K562 (cell line): ENCODE measurements around the gene ZNF541. TPM values are rescaled to one million over a fixed set of nuclear protein-coding genes. Genes with fewer than 3 reads are reported as not detected.
A peak's percentile ranks its signal among the peaks of the same experiment; 100 is the strongest.
"Not testable (repeated sequence)": the region's sequence is repeated elsewhere in the genome, so short reads cannot be mapped to it uniquely, and the experiment has no call there.

Experiments
- ATAC-seq: fragments of 200-7000 bp; cut with Tn5 transposase; 3 replicates; pipeline ENCODE4 v1.9.1; 2020; ENCODE audit warnings: moderate library complexity
- BruUV-seq: library from RNA; stranded (reverse); fragments of 400-500 nt; replicated peaks from 2 replicates; lab custom pipeline; 2021; lab: Mats Ljungman, UMichigan
- CTCF ChIA-PET: fragments of 300-600 bp; formaldehyde crosslinking; extraction: SDS; loops from one replicate; lab custom pipeline; 2021; ENCODE audit warnings: low intra/inter-chr PET ratio; lab: Yijun Ruan, JAX
- POLR2A ChIA-PET: fragments of 300-600, 350-650 bp; sonication (Branson Sonifier 250); formaldehyde crosslinking; extraction: SDS; loops from one replicate; lab custom pipeline; 2021; ENCODE audit warnings: antibody characterized with exemption, inconsistent platforms; lab: Yijun Ruan, JAX
- DNase-seq, 4 experiments: peaks; one replicate each; pipeline versions ENCODE4 v3.0.0 to v3.0.0-alpha.2; 2011 to 2018; ENCODE audit warnings: low spot score in 3 of 4, mixed read lengths in 3 of 4; ENCODE audit errors: extremely low read depth in 1 of 4
- FAIRE-seq: peaks from 2 replicates; lab custom pipeline; 2011; peaks lifted over from hg19 to GRCh38; lab: Jason Lieb, UNC
- H2AFZ ChIP-seq: 2 replicates; pipeline ENCODE4 v1.6.0; 2011; ENCODE audit warnings: low read depth, low read length, control low read depth, inconsistent platforms
- H3K27ac ChIP-seq: fragments of 200-600 bp; 3 replicates; pipeline ENCODE4 v1.8.0; 2011; ENCODE audit warnings: low read depth, mild to moderate bottlenecking, control low read depth, inconsistent platforms, low read length, moderate library complexity, mixed read lengths; ENCODE audit errors: extremely low read depth
- H3K27me3 ChIP-seq, 2 experiments: fragments of 300-600 bp in 1 of 2; 2 replicates in 1 of 2; 3 replicates in 1 of 2; pipeline versions ENCODE4 v1.6.0 to v1.8.0; 2011; ENCODE audit warnings: inconsistent platforms in 2 of 2, low read length in 2 of 2, mild to moderate bottlenecking in 1 of 2, mixed read lengths in 1 of 2, moderate library complexity in 1 of 2; ENCODE audit not compliant: control insufficient read depth in 2 of 2, insufficient read depth in 2 of 2
- H3K36me3 ChIP-seq: fragments of 300-600 bp; 3 replicates; pipeline ENCODE4 v1.8.0; 2011; ENCODE audit warnings: mild to moderate bottlenecking, low read length, inconsistent platforms; ENCODE audit not compliant: control insufficient read depth, insufficient read depth
- H3K4me1 ChIP-seq, 2 experiments: fragments of 200-600 bp in 1 of 2; replicated peaks in 1 of 2; 2 replicates in 1 of 2; 3 replicates in 1 of 2; pipeline versions ENCODE4 v1.5.1 to v1.8.0; 2011; ENCODE audit warnings: inconsistent platforms in 2 of 2, low read length in 2 of 2, mild to moderate bottlenecking in 1 of 2, mixed read lengths in 1 of 2, moderate library complexity in 1 of 2; ENCODE audit not compliant: control insufficient read depth in 2 of 2, insufficient read depth in 2 of 2
- H3K4me2 ChIP-seq: 2 replicates; pipeline ENCODE4 v1.6.1; 2011; ENCODE audit warnings: low read length, control low read depth, inconsistent platforms, mixed read lengths; ENCODE audit not compliant: insufficient read depth
- H3K4me3 ChIP-seq: fragments of 200-600 bp; sonication (generic), shearing (Covaris generic); 2 replicates; pipeline ENCODE4 v1.5.1; 2016; ENCODE audit warnings: control low read depth, inconsistent platforms
- H3K79me2 ChIP-seq: fragments of 200-600 bp; 3 replicates; pipeline ENCODE4 v1.8.0; 2011; ENCODE audit warnings: low read length, inconsistent platforms; ENCODE audit not compliant: control insufficient read depth, insufficient read depth
- H3K9ac ChIP-seq, 2 experiments: 2 replicates each; pipeline versions ENCODE4 v1.6.0 to v1.6.1; 2011; ENCODE audit warnings: low read depth in 2 of 2, low read length in 2 of 2, control low read depth in 1 of 2, inconsistent platforms in 1 of 2, mild to moderate bottlenecking in 1 of 2, mixed read lengths in 1 of 2; ENCODE audit not compliant: insufficient read depth in 1 of 2
- H3K9me1 ChIP-seq: one replicate; pipeline ENCODE4 v1.6.0; 2011; ENCODE audit warnings: inconsistent platforms, mild to moderate bottlenecking, low read length, moderate library complexity; ENCODE audit not compliant: control insufficient read depth, insufficient read depth
- H3K9me3 ChIP-seq: replicated peaks from 2 replicates; pipeline ENCODE4 v1.5.1; 2011; ENCODE audit warnings: low read depth, low read length, inconsistent platforms; ENCODE audit not compliant: control insufficient read depth, insufficient read depth
- H4K20me1 ChIP-seq: replicated peaks from 2 replicates; pipeline ENCODE4 v1.6.1; 2011; ENCODE audit warnings: low read length, inconsistent platforms, mixed read lengths; ENCODE audit not compliant: control insufficient read depth, insufficient read depth
- ATF1 ChIP-seq, 2 experiments: fragments of 450-650 bp in 1 of 2; IDR thresholded peaks; 2 replicates each; pipeline ENCODE4 v1.6.1; 2016; ENCODE audit warnings: missing compliant biosample characterization in 1 of 2, missing genetic modification characterization in 1 of 2
- BCOR ChIP-seq: fragments of 450-650 bp; IDR thresholded peaks from 2 replicates; pipeline ENCODE4 v1.6.1; 2016
- DMBX1 ChIP-seq: fragments of 250-450 bp; sonication (Bioruptor Pico); IDR thresholded peaks from 2 replicates; pipeline ENCODE4 v1.8.0; 2022; ENCODE audit warnings: inconsistent platforms, mild to moderate bottlenecking, moderate library complexity, borderline replicate concordance
- GATA2 ChIP-seq: sonication (generic); formaldehyde crosslinking; IDR thresholded peaks from 2 replicates; pipeline ENCODE4 v1.4.0; 2020; ENCODE audit warnings: mild to moderate bottlenecking, missing genetic modification reagents
- MTA1 ChIP-seq: fragments of 450-650 bp; IDR thresholded peaks from 2 replicates; pipeline ENCODE4 v1.6.1; 2017; ENCODE audit warnings: borderline replicate concordance
- NBN ChIP-seq: fragments of 450-650 bp; IDR thresholded peaks from 2 replicates; pipeline ENCODE4 v1.6.1; 2016; ENCODE audit warnings: low read depth, mild to moderate bottlenecking
- NFYB ChIP-seq: IDR thresholded peaks from 2 replicates; pipeline ENCODE4 v1.6.1; 2011; ENCODE audit warnings: mild to moderate bottlenecking, moderate library complexity; ENCODE audit not compliant: insufficient read length; ENCODE audit errors: extremely low read depth
- SMARCE1 ChIP-seq: fragments of 450-650 bp; IDR thresholded peaks from 2 replicates; pipeline ENCODE4 v1.7.1; 2016; ENCODE audit warnings: mild to moderate bottlenecking
- ZNF512 ChIP-seq: IDR thresholded peaks from 2 replicates; pipeline ENCODE4 v1.6.1; 2016; ENCODE audit warnings: missing genetic modification characterization, missing compliant biosample characterization
- ZNF75A ChIP-seq: fragments of 450-650 bp; formaldehyde crosslinking; IDR thresholded peaks from 2 replicates; pipeline ENCODE4 v1.4.0; 2020; ENCODE audit warnings: mild to moderate bottlenecking
- WGBS: fragments of 100-300 bp; shearing (Covaris generic); methylation state at CpG from one replicate; pipeline ENCODE4 v1.1.6; 2016; ENCODE audit warnings: low coverage, mixed read lengths; ENCODE audit not compliant: insufficient coverage; ENCODE audit errors: missing lambda C conversion rate; 5-methylcytosine and 5-hydroxymethylcytosine counted together
- in situ Hi-C: fragments of 300-500 bp; cut with MboI; formaldehyde crosslinking; loops from 4 replicates; pipeline ENCODE4 v1.15.0; 2018; ENCODE audit warnings: inconsistent platforms, mixed read lengths
- intact Hi-C: fragments of 100-400 bp; cut with micrococcal nuclease; formaldehyde crosslinking; loops from 2 replicates; pipeline ENCODE4 v1.14.2; 2022
- polyA plus RNA-seq, 8 experiments: library from polyadenylated mRNA; depleted of rRNA in 4 of 8; stranded (reverse) in 5 of 8; unstranded in 3 of 8; fragments of >200 nt; fragmentation: Nextera tagmentation in 2 of 8; fragmentation: Illumina TruSeq in 1 of 8; extraction: Ambion mirVana in 2 of 8; extraction: Trizol in 1 of 8; gene quantifications; 2 replicates each; pipeline versions ENCODE4 v1.2.1 to v1.2.3, GENCODE V29; 2011 to 2014; ENCODE audit warnings: inconsistent platforms in 1 of 8, missing spikeins in 1 of 8
- total RNA-seq, 7 experiments: library from RNA; depleted of rRNA in 6 of 7; stranded (reverse); fragments of >200 nt in 6 of 7; fragmentation: Illumina TruSeq in 2 of 7; extraction: Trizol in 2 of 7; gene quantifications; 2 replicates each; pipeline versions ENCODE4 v1.2.1 to v1.2.3, GENCODE V29; 2011 to 2021; ENCODE audit warnings: low replicate concordance in 1 of 7
- TF ChIP-seq, protein P1 (sequence below), 2 experiments: fragments of 250-450 bp in 1 of 2; fragments of 450-650 bp in 1 of 2; sonication (Bioruptor Pico) in 1 of 2; IDR thresholded peaks; 2 replicates each; pipeline versions ENCODE4 v1.6.1 to v1.8.0; 2016 to 2021; ENCODE audit warnings: mild to moderate bottlenecking in 2 of 2, moderate library complexity in 2 of 2, missing compliant biosample characterization in 1 of 2, missing genetic modification characterization in 1 of 2
- TF ChIP-seq, protein P2 (sequence below): fragments of 450-650 bp; IDR thresholded peaks from 2 replicates; pipeline ENCODE4 v1.7.0; 2016; ENCODE audit warnings: borderline replicate concordance

ZNF541 gene
- total and polyA plus RNA-seq, 9 of the 15 experiments (the other 6 are each of a cell fraction or from before 2014, with no cell fraction given), result 0.04 to 0.11 (median 0.05) TPM; not detected in 1

DNA sequence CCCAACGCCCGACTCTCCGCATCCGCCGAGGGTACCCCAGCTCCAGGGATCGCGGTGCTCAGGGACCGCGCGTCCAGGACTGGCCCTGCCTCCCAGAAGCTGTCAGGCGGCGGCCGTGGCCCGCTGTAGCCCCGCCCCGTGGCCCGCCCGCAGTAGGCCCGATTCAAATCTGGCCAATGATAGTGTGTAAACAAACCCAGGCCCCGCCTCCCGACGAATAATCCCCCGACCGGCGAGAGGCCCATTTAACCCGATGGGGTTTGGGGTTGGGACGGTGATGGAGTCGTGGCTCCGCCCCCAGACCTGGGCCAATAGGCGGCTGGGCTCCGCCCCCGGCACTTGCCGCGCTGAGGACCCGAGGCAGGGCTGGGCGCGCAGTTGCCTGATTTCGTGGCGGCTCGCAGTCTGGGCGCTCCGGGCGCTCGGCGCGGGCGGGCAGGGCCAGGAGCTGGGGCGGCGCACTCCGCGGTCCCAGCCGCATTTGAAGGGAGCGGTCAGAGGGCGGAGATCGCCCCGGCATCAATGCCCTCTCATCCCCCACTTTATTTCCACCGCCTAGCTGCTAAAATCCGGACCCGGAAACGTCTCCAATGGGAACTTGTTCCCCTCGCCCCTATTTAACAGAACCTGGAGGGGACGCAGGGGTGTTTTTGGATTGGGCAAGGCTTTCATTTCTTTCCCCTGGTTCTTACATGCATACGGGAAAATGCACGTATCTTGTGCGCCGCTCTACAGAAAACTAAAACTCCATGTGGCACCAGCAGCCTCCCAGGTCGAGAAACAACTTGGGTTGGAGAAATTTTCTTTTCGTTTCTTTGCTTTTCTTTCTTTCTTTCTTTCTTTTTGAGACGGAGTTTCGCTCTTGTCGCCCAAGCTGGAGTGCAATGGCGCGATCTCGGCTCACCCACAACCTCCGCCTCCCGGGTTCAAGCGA, 27.6 kb upstream of the ZNF541 start (continued):
- TF ChIP-seq, protein P1, sequence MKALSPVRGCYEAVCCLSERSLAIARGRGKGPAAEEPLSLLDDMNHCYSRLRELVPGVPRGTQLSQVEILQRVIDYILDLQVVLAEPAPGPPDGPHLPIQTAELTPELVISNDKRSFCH (CRISPR knock-in tag; IDR thresholded peaks at IDR 0.05), result no peak
- TF ChIP-seq, protein P1 (tag; IDR thresholded peaks at IDR 0.05), result 0 out of 2 replicates have a peak, but pooled peaks have one; percentile 21
- TF ChIP-seq ATF1 (CRISPR knock-in tag; IDR thresholded peaks at IDR 0.05) (no peak), ATF1 (tag; IDR thresholded peaks at IDR 0.05) (peak; percentile 81), NFYB (peak; percentile 39), ZNF75A (CRISPR knock-in tag) (no peak)

DNA sequence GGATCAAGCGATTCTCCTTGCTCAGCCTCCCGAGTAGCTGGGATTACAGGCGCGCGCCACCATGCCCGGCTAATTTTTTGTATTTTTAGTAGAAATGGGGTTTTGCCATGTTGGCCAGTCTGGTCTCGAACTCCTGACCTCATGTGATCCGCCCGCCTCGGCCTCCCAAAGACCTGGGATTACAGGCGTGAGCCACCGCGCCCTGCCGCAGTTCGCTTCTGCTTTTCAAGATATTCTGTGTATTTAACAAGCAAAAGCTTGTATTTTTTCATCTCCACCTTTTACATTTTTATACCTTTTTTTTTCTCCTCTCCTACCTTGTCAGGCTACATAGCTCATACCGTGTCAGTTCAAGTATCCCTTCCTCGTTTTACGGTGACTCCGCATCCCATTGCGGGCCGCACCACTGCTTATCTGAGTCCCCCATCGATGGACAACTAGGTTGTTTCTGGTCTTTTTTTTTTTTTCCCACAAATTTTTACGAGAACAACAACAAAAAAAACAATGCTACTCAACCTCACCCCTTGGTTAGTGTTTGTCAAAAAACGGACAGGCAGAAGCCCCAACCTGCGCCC, 26.8 kb upstream of the ZNF541 start:
- Histone ChIP-seq H3K4me1 (peaks cover 7 to 14% of the 10 kb centered on the region in 2 experiments; a peak in 4 of 5 replicates), H3K9ac (peak overlapping the region; percentile 41 to 89; a peak in 3 of 4 replicates), H2AFZ (peak overlapping the region; percentile 86), H3K27ac (peak overlapping the region; percentile 41; the same call in 1 of the 3 replicates), H3K4me3 (peak overlapping the region; percentile 36), H3K4me2 (peak overlapping the region; percentile 64)
- peak in 2 of 4 experiments; percentile 34 to 38 for DNase-seq
- H4K20me1 ChIP-seq, H3K9me3 ChIP-seq, H3K27me3 ChIP-seq, H3K36me3 ChIP-seq, H3K9me1 ChIP-seq, FAIRE-seq, ATAC-seq, CTCF ChIA-PET, H3K79me2 ChIP-seq, in situ Hi-C loops: not testable (repeated sequence)
- BruUV-seq, result TSS peak; percentile 34
- 45% methylated on average over 24 of the region's 25 CpGs for WGBS
- intact Hi-C loops, result loop anchor here (5.0 to 10.0 kb wide), 3 partner anchors 82 to 155 kb away; partner anchors contain the start of gene NAPA
- POLR2A ChIA-PET, result interaction anchor here (0.6 to 1.7 kb wide), 5 partner anchors 11 to 91 kb away, joined by 3 to 5 read pairs (median 4); no protein-coding TSS in a partner anchor
- TF ChIP-seq ZNF512 (0 out of 2 replicates have a peak, but pooled peaks have one; percentile 64), BCOR (peak; percentile 57; the same call in 1 of the 2 replicates), SMARCE1 (0 out of 2 replicates have a peak, but pooled peaks have one; percentile 36), DMBX1 (0 out of 2 replicates have a peak, but pooled peaks have one; percentile 22), MTA1 (0 out of 2 replicates have a peak, but pooled peaks have one; percentile 43), NBN (peak; percentile 62; the same call in 1 of the 2 replicates), GATA2 (CRISPR knock-in tag) (peak; percentile 73)
- TF ChIP-seq, protein P2, sequence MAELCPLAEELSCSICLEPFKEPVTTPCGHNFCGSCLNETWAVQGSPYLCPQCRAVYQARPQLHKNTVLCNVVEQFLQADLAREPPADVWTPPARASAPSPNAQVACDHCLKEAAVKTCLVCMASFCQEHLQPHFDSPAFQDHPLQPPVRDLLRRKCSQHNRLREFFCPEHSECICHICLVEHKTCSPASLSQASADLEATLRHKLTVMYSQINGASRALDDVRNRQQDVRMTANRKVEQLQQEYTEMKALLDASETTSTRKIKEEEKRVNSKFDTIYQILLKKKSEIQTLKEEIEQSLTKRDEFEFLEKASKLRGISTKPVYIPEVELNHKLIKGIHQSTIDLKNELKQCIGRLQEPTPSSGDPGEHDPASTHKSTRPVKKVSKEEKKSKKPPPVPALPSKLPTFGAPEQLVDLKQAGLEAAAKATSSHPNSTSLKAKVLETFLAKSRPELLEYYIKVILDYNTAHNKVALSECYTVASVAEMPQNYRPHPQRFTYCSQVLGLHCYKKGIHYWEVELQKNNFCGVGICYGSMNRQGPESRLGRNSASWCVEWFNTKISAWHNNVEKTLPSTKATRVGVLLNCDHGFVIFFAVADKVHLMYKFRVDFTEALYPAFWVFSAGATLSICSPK, result 0 out of 2 replicates have a peak, but pooled peaks have one; percentile 63
